ENCODE results near the gene SHB.

- TF ChIP-seq, protein P1, sequence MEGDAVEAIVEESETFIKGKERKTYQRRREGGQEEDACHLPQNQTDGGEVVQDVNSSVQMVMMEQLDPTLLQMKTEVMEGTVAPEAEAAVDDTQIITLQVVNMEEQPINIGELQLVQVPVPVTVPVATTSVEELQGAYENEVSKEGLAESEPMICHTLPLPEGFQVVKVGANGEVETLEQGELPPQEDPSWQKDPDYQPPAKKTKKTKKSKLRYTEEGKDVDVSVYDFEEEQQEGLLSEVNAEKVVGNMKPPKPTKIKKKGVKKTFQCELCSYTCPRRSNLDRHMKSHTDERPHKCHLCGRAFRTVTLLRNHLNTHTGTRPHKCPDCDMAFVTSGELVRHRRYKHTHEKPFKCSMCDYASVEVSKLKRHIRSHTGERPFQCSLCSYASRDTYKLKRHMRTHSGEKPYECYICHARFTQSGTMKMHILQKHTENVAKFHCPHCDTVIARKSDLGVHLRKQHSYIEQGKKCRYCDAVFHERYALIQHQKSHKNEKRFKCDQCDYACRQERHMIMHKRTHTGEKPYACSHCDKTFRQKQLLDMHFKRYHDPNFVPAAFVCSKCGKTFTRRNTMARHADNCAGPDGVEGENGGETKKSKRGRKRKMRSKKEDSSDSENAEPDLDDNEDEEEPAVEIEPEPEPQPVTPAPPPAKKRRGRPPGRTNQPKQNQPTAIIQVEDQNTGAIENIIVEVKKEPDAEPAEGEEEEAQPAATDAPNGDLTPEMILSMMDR (IDR thresholded peaks at IDR 0.05; ENCODE audit: insufficient read depth, low read length, poor library complexity, severe bottlenecking) = no peak
- no peak for TF ChIP-seq EZH2phosphoT487 (conservative IDR thresholded peaks at IDR 0.05; ENCODE audit: low read length)
These were observed 40.6 kb upstream of the SHB start for GRCh38 chr9:38109601-38110000.
